ENCODE data around the gene RDH5.

RDH5 gene, protein sequence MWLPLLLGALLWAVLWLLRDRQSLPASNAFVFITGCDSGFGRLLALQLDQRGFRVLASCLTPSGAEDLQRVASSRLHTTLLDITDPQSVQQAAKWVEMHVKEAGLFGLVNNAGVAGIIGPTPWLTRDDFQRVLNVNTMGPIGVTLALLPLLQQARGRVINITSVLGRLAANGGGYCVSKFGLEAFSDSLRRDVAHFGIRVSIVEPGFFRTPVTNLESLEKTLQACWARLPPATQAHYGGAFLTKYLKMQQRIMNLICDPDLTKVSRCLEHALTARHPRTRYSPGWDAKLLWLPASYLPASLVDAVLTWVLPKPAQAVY

GRCh38 chr12:55720071-55720564, at the start of gene RDH5:
RDH5 (plus strand) TSS chr12:55720393; CDS start chr12:55721185, 792 bp downstream.
- DNase-seq (ENCODE audit: low spot score) = no peak

- no peak for DNase-seq (ENCODE audit: low spot score)
Observed at GRCh38 chr12:55671746-55672145, 48.4 kb upstream of the RDH5 start.

DNA sequence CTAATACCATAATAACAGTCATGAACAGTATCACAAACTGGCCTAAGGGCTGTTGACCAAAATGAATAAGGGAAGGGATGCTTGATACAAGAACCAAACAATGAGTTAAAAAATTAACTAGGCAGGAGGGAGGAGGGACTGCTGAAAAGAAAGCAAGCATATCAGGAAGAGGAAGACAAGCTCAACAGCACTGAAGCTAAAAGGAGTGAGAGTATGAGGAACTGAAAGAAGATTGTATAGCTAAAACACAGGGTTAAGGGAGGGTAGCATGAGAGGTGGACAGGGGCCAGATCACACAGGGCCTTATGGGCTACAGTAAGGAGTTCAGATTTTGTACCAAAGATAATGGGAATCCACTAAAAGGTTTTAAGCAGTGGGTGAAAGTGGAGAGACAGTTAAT, 46.6 kb upstream of the RDH5 start:
- DNase-seq (ENCODE audit: low spot score) = peak; percentile 48

- DNase-seq (ENCODE audit: low spot score) = no peak
Observed at GRCh38 chr12:55675666-55676065, 44.5 kb upstream of the RDH5 start.

- DNase-seq (ENCODE audit: low spot score) = no peak
Observed at GRCh38 chr12:55676707-55677106, 43.5 kb upstream of the RDH5 start.

GRCh38 chr12:55679691-55680090, 40.5 kb upstream of the RDH5 start:
- DNase-seq (ENCODE audit: low spot score) = no peak

DNA sequence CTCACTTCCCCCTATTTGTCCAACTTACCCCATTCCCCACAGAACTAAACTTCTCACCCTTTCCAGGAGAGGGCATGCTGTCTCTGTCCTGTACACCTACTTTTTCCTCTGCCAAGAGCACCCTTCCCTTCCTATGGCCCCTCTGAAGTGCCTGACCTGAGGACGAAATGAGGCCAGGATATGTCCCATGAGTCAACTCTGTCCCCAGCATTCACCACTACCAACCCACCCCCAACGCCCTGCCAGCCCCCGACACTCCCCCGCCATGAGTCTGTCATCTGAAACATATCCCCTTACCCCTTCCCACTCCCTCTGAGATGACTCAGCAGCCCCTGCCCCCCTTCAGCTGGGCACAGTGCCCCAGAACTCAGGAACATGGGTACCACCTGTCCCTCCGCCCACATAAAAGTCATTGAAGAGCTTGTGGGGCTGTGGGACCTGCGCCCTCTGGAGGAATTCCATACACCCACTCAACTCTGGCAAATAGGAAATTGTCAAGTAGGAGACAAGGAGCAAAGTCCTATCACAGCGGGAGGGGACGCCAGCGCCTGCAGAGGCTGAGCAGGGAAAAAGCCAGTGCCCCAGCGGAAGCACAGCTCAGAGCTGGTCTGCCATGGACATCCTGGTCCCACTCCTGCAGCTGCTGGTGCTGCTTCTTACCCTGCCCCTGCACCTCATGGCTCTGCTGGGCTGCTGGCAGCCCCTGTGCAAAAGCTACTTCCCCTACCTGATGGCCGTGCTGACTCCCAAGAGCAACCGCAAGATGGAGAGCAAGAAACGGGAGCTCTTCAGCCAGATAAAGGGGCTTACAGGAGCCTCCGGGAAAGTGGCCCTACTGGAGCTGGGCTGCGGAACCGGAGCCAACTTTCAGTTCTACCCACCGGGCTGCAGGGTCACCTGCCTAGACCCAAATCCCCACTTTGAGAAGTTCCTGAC, 38.8 kb upstream of the RDH5 start:
- DNase-seq (ENCODE audit: low spot score) = no peak

DNA sequence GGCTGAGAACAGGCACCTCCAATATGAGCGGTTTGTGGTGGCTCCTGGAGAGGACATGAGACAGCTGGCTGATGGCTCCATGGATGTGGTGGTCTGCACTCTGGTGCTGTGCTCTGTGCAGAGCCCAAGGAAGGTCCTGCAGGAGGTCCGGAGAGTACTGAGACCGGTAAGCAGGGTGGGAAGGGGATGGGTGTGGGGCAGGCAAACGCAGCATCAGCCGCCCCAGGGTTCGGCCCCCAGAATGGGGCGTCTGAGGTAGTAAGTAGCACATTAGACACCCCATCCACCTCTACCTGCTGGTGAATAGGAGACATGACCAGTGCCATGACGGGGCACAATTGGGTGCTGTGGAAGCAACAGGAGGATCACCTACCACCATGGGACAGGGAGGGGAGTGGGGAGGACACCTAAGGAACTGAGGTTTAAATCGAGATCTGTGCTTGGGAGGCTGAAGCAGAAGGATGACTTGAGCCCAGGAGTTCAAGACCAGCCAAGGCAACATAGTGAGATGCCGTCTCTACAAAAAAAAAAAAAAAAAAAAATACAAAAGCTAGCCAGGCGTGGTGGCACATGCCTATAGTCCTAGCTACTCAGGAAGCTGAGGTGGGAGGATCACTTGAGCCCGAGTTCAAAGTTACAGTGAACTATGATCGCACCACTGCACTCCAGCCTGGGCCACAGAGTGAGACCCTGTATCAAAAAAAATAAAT, 38.0 kb upstream of the RDH5 start:
- DNase-seq (ENCODE audit: low spot score) = no peak

DNA sequence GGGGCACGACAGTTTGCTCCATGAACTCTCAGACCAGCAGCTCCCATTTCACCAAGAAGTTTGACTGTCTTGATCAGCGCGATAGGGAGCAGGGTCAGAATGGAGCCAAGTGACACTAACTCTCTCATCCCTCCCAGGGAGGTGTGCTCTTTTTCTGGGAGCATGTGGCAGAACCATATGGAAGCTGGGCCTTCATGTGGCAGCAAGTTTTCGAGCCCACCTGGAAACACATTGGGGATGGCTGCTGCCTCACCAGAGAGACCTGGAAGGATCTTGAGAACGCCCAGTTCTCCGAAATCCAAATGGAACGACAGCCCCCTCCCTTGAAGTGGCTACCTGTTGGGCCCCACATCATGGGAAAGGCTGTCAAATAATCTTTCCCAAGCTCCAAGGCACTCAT, 36.5 kb upstream of the RDH5 start:
- no peak for DNase-seq (ENCODE audit: low spot score)

- DNase-seq (ENCODE audit: low spot score) = no peak
Observed at GRCh38 chr12:55684761-55685370, 35.3 kb upstream of the RDH5 start.

GRCh38 chr12:55685671-55686070, 34.5 kb upstream of the RDH5 start:
- no peak for DNase-seq (ENCODE audit: low spot score)

DNA sequence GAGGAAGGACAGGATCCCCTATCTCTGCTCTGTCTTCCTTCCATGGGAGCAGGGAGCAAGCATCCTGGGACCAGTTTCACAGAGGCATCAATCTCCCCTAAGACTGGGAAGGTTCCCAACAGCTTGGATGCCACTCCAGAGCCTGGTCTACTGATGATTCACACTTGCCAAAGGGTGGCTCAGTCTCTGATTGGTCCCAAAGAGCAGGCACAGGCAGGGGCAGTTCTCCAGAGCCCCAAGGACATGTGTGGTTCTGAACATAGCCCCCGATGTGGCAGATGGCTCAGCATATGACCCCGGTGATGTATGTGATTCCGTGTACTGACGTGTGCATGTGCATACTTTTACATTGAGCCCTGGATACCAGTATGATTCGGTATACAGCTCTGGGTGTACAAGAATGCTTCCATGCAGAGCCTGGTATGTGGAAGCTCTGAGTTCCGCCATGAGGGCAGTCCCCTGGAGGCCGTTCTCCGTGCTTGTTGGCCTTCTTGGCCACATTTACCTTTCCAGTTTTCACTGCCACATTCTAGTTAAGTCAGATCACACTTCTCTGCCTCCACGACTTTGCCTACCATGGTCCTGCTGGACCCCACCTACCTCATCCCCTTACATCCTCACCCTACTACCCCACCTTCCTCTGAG, 33.7 kb upstream of the RDH5 start:
- no peak for DNase-seq (ENCODE audit: low spot score)

DNA sequence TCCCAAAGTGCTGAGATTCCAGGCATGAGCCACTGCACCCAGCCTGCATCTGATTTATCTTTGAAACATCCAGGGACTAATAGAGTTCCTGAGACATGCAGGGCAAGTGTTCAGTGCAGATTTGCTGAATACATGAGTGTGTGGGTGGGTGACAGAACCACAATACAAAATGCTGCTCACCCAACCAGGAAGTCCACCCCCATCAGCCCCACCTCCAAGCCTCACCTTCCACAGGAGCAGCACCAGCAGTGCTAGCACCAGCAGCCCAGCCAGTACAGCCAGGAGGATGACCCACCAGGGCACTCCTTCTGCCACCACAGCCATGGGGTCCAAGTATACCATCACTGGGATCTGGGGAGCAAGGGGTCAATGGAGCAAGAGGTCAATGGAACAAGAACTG, 32.4 kb upstream of the RDH5 start:
- no peak for DNase-seq (ENCODE audit: low spot score)

- DNase-seq (ENCODE audit: low spot score) = no peak
Observed at GRCh38 chr12:55688716-55689655, 31.2 kb upstream of the RDH5 start.

- no peak for DNase-seq (ENCODE audit: low spot score)
Observed at GRCh38 chr12:55692631-55693322, 27.4 kb upstream of the RDH5 start.

DNA sequence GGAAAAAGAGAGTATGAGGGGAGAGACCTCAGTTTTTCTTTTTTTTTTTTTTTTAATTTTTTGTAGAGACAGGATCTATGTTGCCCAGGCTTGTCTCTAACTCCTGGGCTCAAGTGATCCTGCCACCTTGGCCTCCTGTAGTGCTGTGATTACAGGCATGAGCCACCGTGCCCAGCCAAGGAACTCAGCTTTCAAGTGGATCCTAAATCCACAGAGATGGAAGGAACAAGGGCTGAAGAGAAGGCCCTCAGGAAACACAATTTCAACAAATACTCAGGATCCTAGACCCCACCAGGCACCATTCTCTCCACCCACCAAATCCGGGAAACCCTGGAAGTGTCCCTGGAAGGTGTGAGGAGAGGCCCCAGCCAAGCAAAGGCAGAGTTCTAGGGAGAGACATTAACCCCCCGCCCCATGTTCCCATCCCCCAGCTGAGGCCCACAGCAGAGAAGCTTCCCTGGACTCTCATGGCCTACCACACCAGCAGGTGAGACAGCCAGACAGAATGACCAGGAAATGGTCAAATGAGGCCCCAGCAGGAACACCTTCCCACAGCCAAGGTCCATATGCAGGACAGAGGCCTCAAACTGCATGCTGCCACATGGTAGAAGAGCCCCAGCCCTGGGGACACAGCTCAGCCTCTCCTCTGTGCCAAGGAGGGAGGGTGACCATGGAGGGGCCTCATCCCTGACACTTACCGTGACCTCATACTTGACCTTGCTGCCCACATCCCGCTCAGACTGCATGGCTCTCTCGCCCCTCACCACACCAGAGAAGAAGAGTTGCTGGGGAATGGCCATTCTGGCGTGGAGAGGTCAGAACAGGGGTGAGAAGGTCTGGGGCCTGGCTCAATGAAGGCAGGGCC, 26.6 kb upstream of the RDH5 start:
- DNase-seq (ENCODE audit: low spot score) = no peak

GRCh38 chr12:55694188-55694515, 26.0 kb upstream of the RDH5 start:
- DNase-seq (ENCODE audit: low spot score) = no peak

DNA sequence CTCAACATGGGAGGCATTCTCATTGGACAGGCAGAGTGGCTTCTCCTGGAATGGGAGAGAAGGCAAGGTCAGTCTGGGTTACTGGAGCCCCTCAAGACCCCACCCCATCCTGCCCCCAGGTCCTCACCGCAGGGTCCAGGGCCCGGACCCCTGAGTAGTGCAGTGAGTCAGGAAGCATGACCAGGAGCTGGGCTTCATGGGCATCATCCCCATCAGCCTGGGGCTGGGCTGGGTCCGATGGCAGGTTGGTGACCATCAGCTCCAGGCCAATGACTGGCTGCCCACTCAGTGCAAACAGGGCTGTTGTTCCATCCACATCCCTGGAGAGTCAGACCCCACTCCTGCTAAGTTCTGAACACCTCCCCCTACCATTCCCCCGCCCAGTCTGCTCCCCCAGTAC, 25.5 kb upstream of the RDH5 start:
- no peak for DNase-seq (ENCODE audit: low spot score)

- no peak for DNase-seq (ENCODE audit: low spot score)
Observed at GRCh38 chr12:55695349-55695748, 24.8 kb upstream of the RDH5 start.

All from globus pallidus (tissue), 1 donor.